ENCODE data around the gene FHOD3.

Gene FHOD3

DNA sequence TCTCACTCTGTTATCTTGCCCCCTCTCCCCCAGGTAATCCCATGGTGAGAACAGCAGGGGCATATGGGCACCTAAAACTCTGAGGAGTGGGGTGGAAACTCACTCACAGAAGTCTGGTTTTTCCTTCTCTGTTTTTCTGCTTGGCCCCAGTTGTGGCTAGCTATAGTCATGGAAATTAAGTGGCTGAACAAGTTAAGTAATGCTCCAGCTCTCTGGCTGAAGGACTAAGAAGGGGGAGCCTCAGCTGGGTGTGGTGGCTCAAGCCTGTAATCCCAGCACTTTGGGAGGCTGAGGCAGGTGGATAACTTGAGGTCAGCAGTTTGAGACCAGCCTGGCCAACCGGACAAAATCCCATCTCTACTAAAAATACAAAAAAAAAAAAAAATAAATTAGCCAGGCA, 270.3 kb downstream of the FHOD3 start:
- Histone ChIP-seq H3K4me3 (replicated peaks; ENCODE audit: insufficient read depth, low read length) (no peak overlapping the region), H3K27me3 (ENCODE audit: insufficient read depth, poor library complexity, severe bottlenecking) (peaks cover 7% of the 10 kb centered on the region), H3K27ac (replicated peaks) (no peak overlapping the region)
- TF ChIP-seq GABPA (IDR thresholded peaks at IDR 0.05; ENCODE audit: low read depth) (no peak), SPI1 (IDR thresholded peaks at IDR 0.05; ENCODE audit: borderline replicate concordance, low read depth) (no peak), POLR2AphosphoS5 (IDR thresholded peaks at IDR 0.05; ENCODE audit: low read depth) (no peak)
- TF ChIP-seq, protein P1, sequence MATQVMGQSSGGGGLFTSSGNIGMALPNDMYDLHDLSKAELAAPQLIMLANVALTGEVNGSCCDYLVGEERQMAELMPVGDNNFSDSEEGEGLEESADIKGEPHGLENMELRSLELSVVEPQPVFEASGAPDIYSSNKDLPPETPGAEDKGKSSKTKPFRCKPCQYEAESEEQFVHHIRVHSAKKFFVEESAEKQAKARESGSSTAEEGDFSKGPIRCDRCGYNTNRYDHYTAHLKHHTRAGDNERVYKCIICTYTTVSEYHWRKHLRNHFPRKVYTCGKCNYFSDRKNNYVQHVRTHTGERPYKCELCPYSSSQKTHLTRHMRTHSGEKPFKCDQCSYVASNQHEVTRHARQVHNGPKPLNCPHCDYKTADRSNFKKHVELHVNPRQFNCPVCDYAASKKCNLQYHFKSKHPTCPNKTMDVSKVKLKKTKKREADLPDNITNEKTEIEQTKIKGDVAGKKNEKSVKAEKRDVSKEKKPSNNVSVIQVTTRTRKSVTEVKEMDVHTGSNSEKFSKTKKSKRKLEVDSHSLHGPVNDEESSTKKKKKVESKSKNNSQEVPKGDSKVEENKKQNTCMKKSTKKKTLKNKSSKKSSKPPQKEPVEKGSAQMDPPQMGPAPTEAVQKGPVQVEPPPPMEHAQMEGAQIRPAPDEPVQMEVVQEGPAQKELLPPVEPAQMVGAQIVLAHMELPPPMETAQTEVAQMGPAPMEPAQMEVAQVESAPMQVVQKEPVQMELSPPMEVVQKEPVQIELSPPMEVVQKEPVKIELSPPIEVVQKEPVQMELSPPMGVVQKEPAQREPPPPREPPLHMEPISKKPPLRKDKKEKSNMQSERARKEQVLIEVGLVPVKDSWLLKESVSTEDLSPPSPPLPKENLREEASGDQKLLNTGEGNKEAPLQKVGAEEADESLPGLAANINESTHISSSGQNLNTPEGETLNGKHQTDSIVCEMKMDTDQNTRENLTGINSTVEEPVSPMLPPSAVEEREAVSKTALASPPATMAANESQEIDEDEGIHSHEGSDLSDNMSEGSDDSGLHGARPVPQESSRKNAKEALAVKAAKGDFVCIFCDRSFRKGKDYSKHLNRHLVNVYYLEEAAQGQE (IDR thresholded peaks at IDR 0.05; ENCODE audit: insufficient replicate concordance, low read depth): no peak
- TF ChIP-seq, protein P2, sequence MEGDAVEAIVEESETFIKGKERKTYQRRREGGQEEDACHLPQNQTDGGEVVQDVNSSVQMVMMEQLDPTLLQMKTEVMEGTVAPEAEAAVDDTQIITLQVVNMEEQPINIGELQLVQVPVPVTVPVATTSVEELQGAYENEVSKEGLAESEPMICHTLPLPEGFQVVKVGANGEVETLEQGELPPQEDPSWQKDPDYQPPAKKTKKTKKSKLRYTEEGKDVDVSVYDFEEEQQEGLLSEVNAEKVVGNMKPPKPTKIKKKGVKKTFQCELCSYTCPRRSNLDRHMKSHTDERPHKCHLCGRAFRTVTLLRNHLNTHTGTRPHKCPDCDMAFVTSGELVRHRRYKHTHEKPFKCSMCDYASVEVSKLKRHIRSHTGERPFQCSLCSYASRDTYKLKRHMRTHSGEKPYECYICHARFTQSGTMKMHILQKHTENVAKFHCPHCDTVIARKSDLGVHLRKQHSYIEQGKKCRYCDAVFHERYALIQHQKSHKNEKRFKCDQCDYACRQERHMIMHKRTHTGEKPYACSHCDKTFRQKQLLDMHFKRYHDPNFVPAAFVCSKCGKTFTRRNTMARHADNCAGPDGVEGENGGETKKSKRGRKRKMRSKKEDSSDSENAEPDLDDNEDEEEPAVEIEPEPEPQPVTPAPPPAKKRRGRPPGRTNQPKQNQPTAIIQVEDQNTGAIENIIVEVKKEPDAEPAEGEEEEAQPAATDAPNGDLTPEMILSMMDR (IDR thresholded peaks at IDR 0.05; ENCODE audit: insufficient read depth, low read length): no peak
- no peak for DNase-seq (ENCODE audit: low read depth in 1 of 2, low spot score in 1 of 2)

GRCh38 chr18:36568487-36568886, 271.0 kb downstream of the FHOD3 start:
- H3K27ac ChIP-seq (replicated peaks): no peak overlapping the region
- TF ChIP-seq SPI1 (IDR thresholded peaks at IDR 0.05; ENCODE audit: borderline replicate concordance, low read depth) (no peak), GABPA (IDR thresholded peaks at IDR 0.05; ENCODE audit: low read depth) (no peak), POLR2AphosphoS5 (IDR thresholded peaks at IDR 0.05; ENCODE audit: low read depth) (no peak)
- TF ChIP-seq, protein P1 (IDR thresholded peaks at IDR 0.05; ENCODE audit: insufficient replicate concordance, low read depth): no peak
- no peak for DNase-seq (ENCODE audit: low read depth in 1 of 2, low spot score in 1 of 2)

DNA sequence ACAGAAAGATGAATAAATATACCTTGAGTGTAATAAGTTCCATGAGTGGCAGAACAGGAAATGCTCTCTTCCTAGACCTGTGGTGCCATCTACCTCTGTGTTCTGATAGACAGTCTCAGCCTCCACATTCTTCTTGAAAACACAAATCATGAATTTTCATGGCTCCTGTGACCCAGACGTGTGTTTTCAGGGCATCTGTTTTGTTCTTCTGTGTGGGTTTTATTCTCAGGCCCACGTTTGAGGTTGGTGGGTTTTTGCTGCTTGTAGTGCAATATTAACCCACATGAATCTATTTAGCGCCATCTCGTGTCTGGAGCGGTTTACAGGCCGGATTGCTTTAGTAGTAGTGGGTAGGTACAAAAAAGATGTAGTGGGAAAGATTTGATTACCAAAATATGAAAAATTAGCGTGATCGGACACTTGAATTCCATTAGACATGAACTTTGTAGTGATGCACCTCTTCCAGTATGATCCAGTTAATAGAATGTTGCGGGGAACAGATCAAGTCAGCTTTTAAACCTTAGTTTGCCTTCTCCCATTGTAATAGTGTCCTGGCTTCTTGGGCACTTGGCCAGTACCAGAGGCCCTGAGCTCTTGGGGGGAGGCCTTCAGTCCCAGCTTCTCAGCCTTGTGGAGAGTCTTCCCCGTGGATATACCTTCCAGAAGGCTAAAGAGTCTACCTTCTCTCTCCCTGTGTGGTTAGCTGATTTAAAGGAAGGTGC, 274.8 kb downstream of the FHOD3 start:
- TF ChIP-seq, protein P1 (IDR thresholded peaks at IDR 0.05; ENCODE audit: insufficient replicate concordance, low read depth): no peak
- TF ChIP-seq, protein P2 (IDR thresholded peaks at IDR 0.05; ENCODE audit: insufficient read depth, low read length): peak; percentile 9
- DNase-seq (ENCODE audit: low read depth in 1 of 2, low spot score in 1 of 2): peak in 1 of 2 experiments; percentile 15

More at GRCh38 chr18:36568487-36568886, 271.0 kb downstream of the FHOD3 start:
- no peak overlapping the region for H3K4me3 ChIP-seq (replicated peaks; ENCODE audit: insufficient read depth, low read length)
- H3K27me3 ChIP-seq (ENCODE audit: insufficient read depth, poor library complexity, severe bottlenecking): peaks cover 7% of the 10 kb centered on the region

More for the DNA sequence above, 274.8 kb downstream of the FHOD3 start:
- Histone ChIP-seq H3K4me3 (replicated peaks; ENCODE audit: insufficient read depth, low read length) (no peak overlapping the region), H3K27ac (replicated peaks) (no peak overlapping the region), H3K27me3 (ENCODE audit: insufficient read depth, poor library complexity, severe bottlenecking) (peaks cover 2% of the 10 kb centered on the region)
